SK-N-DZ (cell line): ENCODE data around the gene SHANK1.
"Not testable (repeated sequence)": the region's sequence is repeated elsewhere in the genome, so short reads cannot be mapped to it uniquely, and the experiment has no call there.

Source experiments
- DNase-seq: peaks from one replicate; pipeline ENCODE4 v3.0.0-alpha.2; 2015; ENCODE audit warnings: low spot score

Gene SHANK1

GRCh38 chr19:50636317-50637085, 83.1 kb downstream of the SHANK1 start:
- no peak for DNase-seq

- DNase-seq, result no peak
These were observed 85.6 kb downstream of the SHANK1 start for GRCh38 chr19:50633973-50634372.

- no peak for DNase-seq
These were observed 86.2 kb downstream of the SHANK1 start for GRCh38 chr19:50633359-50633758.

GRCh38 chr19:50632151-50632835, 87.3 kb downstream of the SHANK1 start:
- no peak for DNase-seq

GRCh38 chr19:50629801-50630200, 89.8 kb downstream of the SHANK1 start:
- DNase-seq, result no peak

- DNase-seq, result no peak
These were observed 90.4 kb downstream of the SHANK1 start for GRCh38 chr19:50629194-50629593.

- no peak for DNase-seq
These were observed 91.1 kb downstream of the SHANK1 start for GRCh38 chr19:50628551-50628950.

- no peak for DNase-seq
These were observed 91.5 kb downstream of the SHANK1 start for GRCh38 chr19:50628146-50628545.

- DNase-seq, result no peak
These were observed 92.8 kb downstream of the SHANK1 start for GRCh38 chr19:50626795-50627194.

GRCh38 chr19:50626011-50626410, 93.6 kb downstream of the SHANK1 start:
- DNase-seq, result no peak

- DNase-seq, result no peak
These were observed 94.5 kb downstream of the SHANK1 start for GRCh38 chr19:50624949-50625600.

- DNase-seq, result not testable (repeated sequence)
These were observed 99.2 kb downstream of the SHANK1 start for GRCh38 chr19:50620394-50620906.

GRCh38 chr19:50619184-50619583, 100.4 kb downstream of the SHANK1 start:
- not testable (repeated sequence) for DNase-seq

- not testable (repeated sequence) for DNase-seq
These were observed 101.2 kb downstream of the SHANK1 start for GRCh38 chr19:50618379-50618778.

- not testable (repeated sequence) for DNase-seq
These were observed 106.8 kb downstream of the SHANK1 start for GRCh38 chr19:50612504-50613404.
